ENCODE results near the gene GIMAP6.

GIMAP6 gene

GRCh38 chr7:150660939-150661613 is 28.9 kb upstream of the GIMAP6 start:
- H3K27ac Mint-ChIP-seq: peak overlapping the region; percentile 75

GRCh38 chr7:150657526-150657925 is 25.3 kb upstream of the GIMAP6 start:
- Mint-ChIP-seq H3K9me3 (no peaks in the 10 kb centered on the region), H3K36me3 (peaks cover 17% of the 10 kb centered on the region), H3K4me1 (peaks cover 49% of the 10 kb centered on the region), H3K4me3 (no peak overlapping the region), H3K27ac (no peak overlapping the region), H3K27me3 (no peaks in the 10 kb centered on the region)

More at GRCh38 chr7:150660939-150661613, 28.9 kb upstream of the GIMAP6 start:
- Mint-ChIP-seq H3K4me1 (peaks cover 60% of the 10 kb centered on the region), H3K4me3 (no peak overlapping the region), H3K36me3 (peaks cover 8% of the 10 kb centered on the region), H3K9me3 (no peaks in the 10 kb centered on the region), H3K27me3 (no peaks in the 10 kb centered on the region)

- H3K27ac Mint-ChIP-seq: no peak overlapping the region
- peaks cover 50% of the 10 kb centered on the region for H3K4me1 Mint-ChIP-seq
- H3K27me3 Mint-ChIP-seq: no peaks in the 10 kb centered on the region
- H3K36me3 Mint-ChIP-seq: peaks cover 26% of the 10 kb centered on the region
- H3K4me3 Mint-ChIP-seq: no peak overlapping the region
- H3K9me3 Mint-ChIP-seq: peaks cover 10% of the 10 kb centered on the region
These were observed 23.9 kb upstream of the GIMAP6 start for GRCh38 chr7:150656047-150656446.

- peaks cover 16% of the 10 kb centered on the region for H3K9me3 Mint-ChIP-seq
- H3K4me1 Mint-ChIP-seq: peaks cover 39% of the 10 kb centered on the region
- H3K4me3 Mint-ChIP-seq: no peak overlapping the region
- no peak overlapping the region for H3K27ac Mint-ChIP-seq
- H3K36me3 Mint-ChIP-seq: peaks cover 26% of the 10 kb centered on the region
- no peaks in the 10 kb centered on the region for H3K27me3 Mint-ChIP-seq
These were observed 22.5 kb upstream of the GIMAP6 start for GRCh38 chr7:150654692-150655091.

GRCh38 chr7:150649080-150649385 is 16.8 kb upstream of the GIMAP6 start:
- H3K27me3 Mint-ChIP-seq: no peaks in the 10 kb centered on the region
- H3K27ac Mint-ChIP-seq: peak overlapping the region; percentile 78
- H3K36me3 Mint-ChIP-seq: peaks cover 40% of the 10 kb centered on the region
- peaks cover 74% of the 10 kb centered on the region for H3K4me1 Mint-ChIP-seq
- peaks cover 34% of the 10 kb centered on the region for H3K9me3 Mint-ChIP-seq
- H3K4me3 Mint-ChIP-seq: peak overlapping the region; percentile 47

GRCh38 chr7:150648353-150649079 is 16.3 kb upstream of the GIMAP6 start:
- H3K9me3 Mint-ChIP-seq: peaks cover 34% of the 10 kb centered on the region
- H3K27ac Mint-ChIP-seq: peak overlapping the region; percentile 90

GRCh38 chr7:150645259-150646020 is 13.3 kb upstream of the GIMAP6 start:
- Mint-ChIP-seq H3K9me3 (peaks cover 21% of the 10 kb centered on the region), H3K27ac (peak overlapping the region; percentile 89), H3K4me1 (peaks cover 71% of the 10 kb centered on the region), H3K36me3 (peaks cover 35% of the 10 kb centered on the region), H3K4me3 (peak overlapping the region; percentile 55), H3K27me3 (no peaks in the 10 kb centered on the region)

More at GRCh38 chr7:150648353-150649079, 16.3 kb upstream of the GIMAP6 start:
- peak overlapping the region; percentile 47 for H3K4me3 Mint-ChIP-seq
- H3K4me1 Mint-ChIP-seq: peaks cover 74% of the 10 kb centered on the region
- H3K36me3 Mint-ChIP-seq: peaks cover 39% of the 10 kb centered on the region
- no peaks in the 10 kb centered on the region for H3K27me3 Mint-ChIP-seq

- H3K27me3 Mint-ChIP-seq: no peaks in the 10 kb centered on the region
- H3K36me3 Mint-ChIP-seq: peaks cover 42% of the 10 kb centered on the region
- H3K27ac Mint-ChIP-seq: peak overlapping the region; percentile 51
- H3K4me1 Mint-ChIP-seq: peaks cover 58% of the 10 kb centered on the region
- no peak overlapping the region for H3K4me3 Mint-ChIP-seq
- peaks cover 31% of the 10 kb centered on the region for H3K9me3 Mint-ChIP-seq
These were observed 10.7 kb upstream of the GIMAP6 start for GRCh38 chr7:150642926-150643325.

GRCh38 chr7:150641854-150642253 is 9.7 kb upstream of the GIMAP6 start:
- H3K36me3 Mint-ChIP-seq: peaks cover 48% of the 10 kb centered on the region
- no peak overlapping the region for H3K4me3 Mint-ChIP-seq
- peaks cover 64% of the 10 kb centered on the region for H3K4me1 Mint-ChIP-seq
- peak overlapping the region; percentile 41 for H3K27ac Mint-ChIP-seq
- H3K27me3 Mint-ChIP-seq: no peaks in the 10 kb centered on the region
- peaks cover 32% of the 10 kb centered on the region for H3K9me3 Mint-ChIP-seq

GRCh38 chr7:150633926-150634325 is 1.7 kb upstream of the GIMAP6 start:
- H3K4me1 Mint-ChIP-seq: peaks cover 79% of the 10 kb centered on the region

GRCh38 chr7:150631084-150631826 is 930 bp downstream of the GIMAP6 start:
- H3K9me3 Mint-ChIP-seq: peaks cover 4% of the 10 kb centered on the region
- no peaks in the 10 kb centered on the region for H3K27me3 Mint-ChIP-seq
- H3K36me3 Mint-ChIP-seq: peaks cover 47% of the 10 kb centered on the region
- H3K4me1 Mint-ChIP-seq: peaks cover 84% of the 10 kb centered on the region
- H3K27ac Mint-ChIP-seq: peak overlapping the region; percentile 95
- H3K4me3 Mint-ChIP-seq: peak overlapping the region; percentile 91

More at GRCh38 chr7:150633926-150634325, 1.7 kb upstream of the GIMAP6 start:
- peaks cover 45% of the 10 kb centered on the region for H3K36me3 Mint-ChIP-seq
- peak overlapping the region; percentile 68 for H3K4me3 Mint-ChIP-seq
- H3K27me3 Mint-ChIP-seq: no peaks in the 10 kb centered on the region
- H3K27ac Mint-ChIP-seq: peak overlapping the region; percentile 92
- H3K9me3 Mint-ChIP-seq: peaks cover 19% of the 10 kb centered on the region

GRCh38 chr7:150629347-150629746 is 2.8 kb downstream of the GIMAP6 start:
- Mint-ChIP-seq H3K4me3 (peak overlapping the region; percentile 47), H3K36me3 (peaks cover 55% of the 10 kb centered on the region), H3K4me1 (peaks cover 82% of the 10 kb centered on the region), H3K9me3 (peaks cover 7% of the 10 kb centered on the region), H3K27ac (no peak overlapping the region), H3K27me3 (no peaks in the 10 kb centered on the region)

- Mint-ChIP-seq H3K36me3 (peaks cover 57% of the 10 kb centered on the region), H3K9me3 (peaks cover 7% of the 10 kb centered on the region), H3K4me3 (no peak overlapping the region), H3K27me3 (no peaks in the 10 kb centered on the region), H3K4me1 (peaks cover 78% of the 10 kb centered on the region), H3K27ac (no peak overlapping the region)
These were observed 4.2 kb downstream of the GIMAP6 start for GRCh38 chr7:150627959-150628358.

- no peak overlapping the region for H3K27ac Mint-ChIP-seq
- H3K27me3 Mint-ChIP-seq: no peaks in the 10 kb centered on the region
- H3K4me1 Mint-ChIP-seq: peaks cover 76% of the 10 kb centered on the region
- peaks cover 7% of the 10 kb centered on the region for H3K9me3 Mint-ChIP-seq
- H3K4me3 Mint-ChIP-seq: no peak overlapping the region
- H3K36me3 Mint-ChIP-seq: peaks cover 55% of the 10 kb centered on the region
These were observed 5.5 kb downstream of the GIMAP6 start for GRCh38 chr7:150626696-150627095.

- Mint-ChIP-seq H3K4me1 (peaks cover 70% of the 10 kb centered on the region), H3K27ac (peak overlapping the region; percentile 95), H3K36me3 (peaks cover 21% of the 10 kb centered on the region), H3K4me3 (peak overlapping the region; percentile 69), H3K9me3 (peaks cover 7% of the 10 kb centered on the region), H3K27me3 (no peaks in the 10 kb centered on the region)
These were observed 10.8 kb downstream of the GIMAP6 start for GRCh38 chr7:150621376-150621775.

Data from activated naive CD4-positive, alpha-beta T cell treated with anti-CD3 and anti-CD28 coated beads, Interleukin-2, amount 50 U/mL, for 24 hours (primary cell).